ENCODE data around the gene MED7. TPM values are rescaled to one million over a fixed set of nuclear protein-coding genes. Genes with fewer than 3 reads are reported as not detected.

Gene MED7
- total RNA-seq, 6 experiments from 2014 or later: 9.3 to 11.0 (median 10.7) TPM

DNA sequence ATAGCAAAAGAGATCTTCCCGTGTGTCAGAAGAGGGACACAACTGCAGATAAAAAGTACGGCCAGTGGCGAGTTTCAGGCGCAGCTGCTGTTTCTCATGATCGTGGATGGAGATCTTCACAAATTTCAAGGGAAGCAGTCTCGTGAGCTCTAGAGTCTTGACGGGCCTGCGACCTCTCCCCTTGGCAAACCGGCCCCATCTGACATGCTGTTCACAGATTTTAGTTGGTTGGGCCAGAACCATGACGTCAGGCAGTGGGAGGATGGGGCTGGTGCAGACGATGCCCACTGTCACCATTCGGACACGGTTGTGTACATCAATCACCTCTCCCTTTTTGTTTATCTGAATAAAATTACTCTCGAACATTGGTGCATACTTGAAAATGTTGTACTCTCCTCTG, 23.0 kb upstream of the MED7 start:
- no peak overlapping the region for H3K27ac Mint-ChIP-seq
- H3K27me3 Mint-ChIP-seq (ENCODE audit: insufficient read depth): peaks cover 39% of the 10 kb centered on the region
- no peaks in the 10 kb centered on the region for H3K36me3 Mint-ChIP-seq (ENCODE audit: low read depth)
- no peak for TF ChIP-seq CTCF (IDR thresholded peaks at IDR 0.05)
- H3K4me3 Mint-ChIP-seq: no peak overlapping the region
- peaks cover 7% of the 10 kb centered on the region for H3K4me1 Mint-ChIP-seq (ENCODE audit: low read depth)
- no peaks in the 10 kb centered on the region for H3K9me3 Mint-ChIP-seq
- DNase-seq: no peak

GRCh38 chr5:157165261-157165660, 22.6 kb upstream of the MED7 start:
- DNase-seq: no peak
- Mint-ChIP-seq H3K9me3 (no peaks in the 10 kb centered on the region), H3K36me3 (ENCODE audit: low read depth) (no peaks in the 10 kb centered on the region), H3K27me3 (ENCODE audit: insufficient read depth) (peaks cover 39% of the 10 kb centered on the region), H3K4me3 (no peak overlapping the region), H3K27ac (no peak overlapping the region), H3K4me1 (ENCODE audit: low read depth) (peaks cover 7% of the 10 kb centered on the region)
- no peak for TF ChIP-seq CTCF (IDR thresholded peaks at IDR 0.05)

- no peak for TF ChIP-seq CTCF (IDR thresholded peaks at IDR 0.05)
These were observed 21.9 kb upstream of the MED7 start for GRCh38 chr5:157164521-157164920.

GRCh38 chr5:157162919-157163510, 20.4 kb upstream of the MED7 start:
- Mint-ChIP-seq H3K27ac (no peak overlapping the region), H3K4me3 (no peak overlapping the region), H3K4me1 (ENCODE audit: low read depth) (peaks cover 7% of the 10 kb centered on the region), H3K27me3 (ENCODE audit: insufficient read depth) (peaks cover 39% of the 10 kb centered on the region), H3K9me3 (no peaks in the 10 kb centered on the region), H3K36me3 (ENCODE audit: low read depth) (no peaks in the 10 kb centered on the region)
- DNase-seq: no peak
- no peak for TF ChIP-seq CTCF (IDR thresholded peaks at IDR 0.05)

More at GRCh38 chr5:157164521-157164920, 21.9 kb upstream of the MED7 start:
- Mint-ChIP-seq H3K4me1 (ENCODE audit: low read depth) (peaks cover 7% of the 10 kb centered on the region), H3K27me3 (ENCODE audit: insufficient read depth) (peaks cover 41% of the 10 kb centered on the region), H3K9me3 (no peaks in the 10 kb centered on the region), H3K27ac (no peak overlapping the region), H3K36me3 (ENCODE audit: low read depth) (no peaks in the 10 kb centered on the region), H3K4me3 (no peak overlapping the region)
- DNase-seq: no peak

DNA sequence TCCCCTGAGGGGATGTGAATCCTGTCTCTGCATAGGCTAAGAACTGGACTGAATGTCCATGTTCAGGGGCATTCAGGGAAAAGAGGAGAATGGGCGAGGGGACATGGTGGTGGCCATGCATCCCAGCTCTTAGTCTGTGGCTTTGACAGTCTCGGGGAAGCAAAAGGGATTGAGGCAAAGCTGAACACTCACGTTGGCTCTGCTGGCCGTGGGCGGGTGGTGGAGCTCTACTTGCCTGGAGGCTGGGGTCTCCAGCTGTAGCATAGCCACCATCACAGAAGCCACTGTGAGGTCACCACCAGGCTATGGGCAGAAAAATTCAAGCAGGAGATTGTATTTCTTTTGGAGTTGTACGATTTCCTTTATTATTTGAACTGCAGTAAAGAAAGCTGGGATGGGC, 19.3 kb upstream of the MED7 start:
- no peak overlapping the region for H3K27ac Mint-ChIP-seq
- no peak for DNase-seq
- no peak for TF ChIP-seq CTCF (IDR thresholded peaks at IDR 0.05)
- H3K9me3 Mint-ChIP-seq: no peaks in the 10 kb centered on the region
- no peak overlapping the region for H3K4me3 Mint-ChIP-seq
- peaks cover 39% of the 10 kb centered on the region for H3K27me3 Mint-ChIP-seq (ENCODE audit: insufficient read depth)
- no peaks in the 10 kb centered on the region for H3K4me1 Mint-ChIP-seq (ENCODE audit: low read depth)
- H3K36me3 Mint-ChIP-seq (ENCODE audit: low read depth): no peaks in the 10 kb centered on the region

GRCh38 chr5:157160001-157160400, 17.3 kb upstream of the MED7 start:
- H3K27ac Mint-ChIP-seq: no peak overlapping the region
- H3K27me3 Mint-ChIP-seq (ENCODE audit: insufficient read depth): peaks cover 34% of the 10 kb centered on the region
- no peak for TF ChIP-seq CTCF (IDR thresholded peaks at IDR 0.05)
- H3K9me3 Mint-ChIP-seq: no peaks in the 10 kb centered on the region
- no peaks in the 10 kb centered on the region for H3K36me3 Mint-ChIP-seq (ENCODE audit: low read depth)
- no peak overlapping the region for H3K4me3 Mint-ChIP-seq
- DNase-seq: no peak
- no peaks in the 10 kb centered on the region for H3K4me1 Mint-ChIP-seq (ENCODE audit: low read depth)

Measured in HFFc6 (cell line).